GM21515 (cell line): Measurements from ENCODE around the gene MGME1.

ENCODE experiments used
- ATAC-seq: cut with Tn5 transposase; IDR thresholded peaks from one replicate; pipeline ENCODE4 v1.9.1; 2021; ENCODE audit not compliant: unreplicated experiment

Gene MGME1

GRCh38 chr20:17992224-17992637 is 23.4 kb downstream of the MGME1 start:
- no peak for ATAC-seq

- ATAC-seq = no peak
Observed at GRCh38 chr20:17992847-17993513, 24.2 kb downstream of the MGME1 start.

- ATAC-seq = no peak
Observed at GRCh38 chr20:17993546-17993945, 24.7 kb downstream of the MGME1 start.

- no peak for ATAC-seq
Observed at GRCh38 chr20:17995967-17996819, 27.4 kb downstream of the MGME1 start.

- no peak for ATAC-seq
Observed at GRCh38 chr20:17998446-17998845, 29.6 kb downstream of the MGME1 start.

- ATAC-seq = no peak
Observed at GRCh38 chr20:17999566-17999965, 30.7 kb downstream of the MGME1 start.

GRCh38 chr20:18001131-18001921 is 32.5 kb downstream of the MGME1 start:
- no peak for ATAC-seq

GRCh38 chr20:18003897-18004296 is 35.1 kb downstream of the MGME1 start:
- peak; percentile 41 for ATAC-seq

- no peak for ATAC-seq
Observed at GRCh38 chr20:18004384-18005031, 35.7 kb downstream of the MGME1 start.

- ATAC-seq = peak; percentile 89
Observed at GRCh38 chr20:18005170-18005989, 36.6 kb downstream of the MGME1 start.

- ATAC-seq = no peak
Observed at GRCh38 chr20:18005990-18006364, 37.2 kb downstream of the MGME1 start.

- no peak for ATAC-seq
Observed at GRCh38 chr20:18006684-18007083, 37.9 kb downstream of the MGME1 start.

- ATAC-seq = no peak
Observed at GRCh38 chr20:18007534-18008292, 38.9 kb downstream of the MGME1 start.

- ATAC-seq = no peak
Observed at GRCh38 chr20:18009116-18009515, 40.3 kb downstream of the MGME1 start.

- ATAC-seq = no peak
Observed at GRCh38 chr20:18011482-18011881, 42.7 kb downstream of the MGME1 start.

GRCh38 chr20:18011951-18012645 is 43.3 kb downstream of the MGME1 start:
- no peak for ATAC-seq

GRCh38 chr20:18012901-18013300 is 44.1 kb downstream of the MGME1 start:
- no peak for ATAC-seq

- ATAC-seq = no peak
Observed at GRCh38 chr20:18014411-18014810, 45.6 kb downstream of the MGME1 start.

- no peak for ATAC-seq
Observed at GRCh38 chr20:18016772-18017171, 48.0 kb downstream of the MGME1 start.
